H9 (cell line): ENCODE results near the gene SLMAP. TPM values are rescaled to one million over a fixed set of nuclear protein-coding genes. Genes with fewer than 3 reads are reported as not detected.

ENCODE experiments used
- DNase-seq: peaks from one replicate; pipeline ENCODE4 v3.0.0-alpha.2; 2017
- H2AFZ ChIP-seq: one replicate; pipeline ENCODE4 v1.6.1; 2013; ENCODE audit warnings: mild to moderate bottlenecking, low read length, control low read depth, moderate library complexity
- H2AK5ac ChIP-seq: 2 replicates; pipeline ENCODE4 v1.6.1; 2013; ENCODE audit warnings: low read length, control low read depth, mixed read lengths; ENCODE audit not compliant: insufficient read length
- H2BK120ac ChIP-seq: one replicate; pipeline ENCODE4 v1.6.1; 2013; ENCODE audit warnings: low read depth, mild to moderate bottlenecking, low read length, control low read depth, inconsistent platforms; ENCODE audit not compliant: poor library complexity, severe bottlenecking
- H2BK12ac ChIP-seq: 2 replicates; pipeline ENCODE4 v1.6.1; 2013; ENCODE audit warnings: low read length, control low read depth, mixed read lengths, low read depth; ENCODE audit not compliant: insufficient read length
- H2BK15ac ChIP-seq: 2 replicates; pipeline ENCODE4 v1.6.1; 2013; ENCODE audit warnings: low read depth, low read length, control low read depth
- H2BK20ac ChIP-seq: one replicate; pipeline ENCODE4 v1.6.1; 2013; ENCODE audit warnings: low read depth, mild to moderate bottlenecking, low read length, control low read depth, inconsistent platforms; ENCODE audit not compliant: poor library complexity, severe bottlenecking
- H2BK5ac ChIP-seq: 2 replicates; pipeline ENCODE4 v1.6.1; 2013; ENCODE audit warnings: low read length, control low read depth, mixed read lengths; ENCODE audit not compliant: insufficient read length
- H3K14ac ChIP-seq: 2 replicates; pipeline ENCODE4 v1.6.1; 2013; ENCODE audit warnings: low read length, control low read depth; ENCODE audit not compliant: insufficient read depth
- H3K18ac ChIP-seq: 2 replicates; pipeline ENCODE4 v1.6.1; 2013; ENCODE audit warnings: low read depth, mild to moderate bottlenecking, mixed read lengths, low read length, control low read depth; ENCODE audit not compliant: insufficient read length
- H3K23ac ChIP-seq: 2 replicates; pipeline ENCODE4 v1.6.1; 2013; ENCODE audit warnings: low read length, control low read depth, mixed read lengths, low read depth; ENCODE audit not compliant: insufficient read length
- H3K23me2 ChIP-seq: 2 replicates; pipeline ENCODE4 v1.6.1; 2013; ENCODE audit warnings: low read depth, mild to moderate bottlenecking, mixed read lengths, low read length, control low read depth; ENCODE audit not compliant: insufficient read length, poor library complexity, severe bottlenecking
- H3K27ac ChIP-seq: 2 replicates; pipeline ENCODE4 v1.5.1; 2013; ENCODE audit warnings: low read length, control low read depth, mixed read lengths, low read depth; ENCODE audit not compliant: insufficient read length
- H3K27me3 ChIP-seq: 2 replicates; pipeline ENCODE4 v1.6.1; 2013; ENCODE audit warnings: low read length, control low read depth, inconsistent platforms; ENCODE audit not compliant: insufficient read depth
- H3K4ac ChIP-seq: 2 replicates; pipeline ENCODE4 v1.6.1; 2013; ENCODE audit warnings: low read depth, mild to moderate bottlenecking, control low read depth, inconsistent platforms, low read length, moderate library complexity
- H3K4me1 ChIP-seq: 2 replicates; pipeline ENCODE4 v1.6.1; 2013; ENCODE audit warnings: low read length, control low read depth, inconsistent platforms; ENCODE audit not compliant: insufficient read depth
- H3K4me2 ChIP-seq: 2 replicates; pipeline ENCODE4 v1.6.1; 2013; ENCODE audit warnings: low read length, control low read depth, mixed read lengths; ENCODE audit not compliant: insufficient read length, insufficient read depth
- H3K56ac ChIP-seq: 2 replicates; pipeline ENCODE4 v1.6.1; 2013; ENCODE audit warnings: low read depth, mild to moderate bottlenecking, mixed read lengths, low read length, control low read depth; ENCODE audit not compliant: insufficient read length
- H3K79me1 ChIP-seq: 2 replicates; pipeline ENCODE4 v1.6.1; 2013; ENCODE audit warnings: low read depth, mild to moderate bottlenecking, moderate library complexity, low read length, control low read depth, inconsistent platforms; ENCODE audit not compliant: insufficient read depth, poor library complexity, severe bottlenecking
- H3K79me2 ChIP-seq: 2 replicates; pipeline ENCODE4 v1.6.1; 2013; ENCODE audit warnings: low read length, control low read depth, inconsistent platforms; ENCODE audit not compliant: insufficient read depth
- H3K9ac ChIP-seq: 2 replicates; pipeline ENCODE4 v1.6.1; 2013; ENCODE audit warnings: low read length, control low read depth, mixed read lengths; ENCODE audit not compliant: insufficient read length; ENCODE audit errors: extremely low read depth
- H3K9me3 ChIP-seq: one replicate; pipeline ENCODE4 v1.6.1; 2013; ENCODE audit warnings: low read depth, low read length, inconsistent platforms; ENCODE audit not compliant: control insufficient read depth
- H3T11ph ChIP-seq: one replicate; pipeline ENCODE4 v1.6.1; 2013; ENCODE audit warnings: mild to moderate bottlenecking, low read length, control low read depth, inconsistent platforms
- H4K20me1 ChIP-seq: one replicate; pipeline ENCODE4 v1.6.1; 2013; ENCODE audit not compliant: control insufficient read depth, insufficient read length, insufficient read depth
- H4K5ac ChIP-seq: 2 replicates; pipeline ENCODE4 v1.6.1; 2013; ENCODE audit warnings: low read depth, mild to moderate bottlenecking, mixed read lengths, low read length, control low read depth; ENCODE audit not compliant: insufficient read length
- H4K8ac ChIP-seq: replicated peaks from 2 replicates; pipeline ENCODE4 v1.6.1; 2013; ENCODE audit warnings: low read length, control low read depth, mixed read lengths, low read depth; ENCODE audit not compliant: insufficient read length
- H4K91ac ChIP-seq: 2 replicates; pipeline ENCODE4 v1.6.1; 2013; ENCODE audit warnings: low read depth, mild to moderate bottlenecking, moderate library complexity, mixed read lengths, low read length, control low read depth; ENCODE audit not compliant: insufficient read length
- H3K27ac Mint-ChIP-seq, 3 experiments: 2 replicates in 2 of 3; 3 replicates in 1 of 3; pipeline ENCODE4 v1.8.0; 2020 to 2021; ENCODE audit warnings: mixed read lengths in 3 of 3, mild to moderate bottlenecking in 1 of 3, moderate library complexity in 1 of 3
- H3K27me3 Mint-ChIP-seq: 2 replicates; pipeline ENCODE4 v1.8.0; 2021; ENCODE audit warnings: low read depth, mild to moderate bottlenecking, moderate library complexity, mixed read lengths
- H3K36me3 Mint-ChIP-seq, 3 experiments: 2 replicates in 2 of 3; 3 replicates in 1 of 3; pipeline ENCODE4 v1.8.0; 2020 to 2021; ENCODE audit warnings: low read depth in 3 of 3, mixed read lengths in 3 of 3; ENCODE audit not compliant: insufficient read depth in 1 of 3
- H3K4me1 Mint-ChIP-seq, 2 experiments: 2 replicates each; pipeline ENCODE4 v1.8.0; 2020; ENCODE audit warnings: mixed read lengths in 2 of 2
- H3K4me3 Mint-ChIP-seq, 2 experiments: 2 replicates in 1 of 2; 3 replicates in 1 of 2; pipeline ENCODE4 v1.8.0; 2020 to 2021; ENCODE audit warnings: mild to moderate bottlenecking in 2 of 2, mixed read lengths in 2 of 2, moderate library complexity in 1 of 2
- H3K9me3 Mint-ChIP-seq, 2 experiments: 2 replicates in 1 of 2; 3 replicates in 1 of 2; pipeline ENCODE4 v1.8.0; 2020; ENCODE audit warnings: mild to moderate bottlenecking in 2 of 2, mixed read lengths in 2 of 2, moderate library complexity in 1 of 2
- total RNA-seq: library from RNA; stranded (reverse); gene quantifications from 2 replicates; pipeline ENCODE4 v1.2.1, GENCODE V29; 2021
- TF ChIP-seq, protein P1 (sequence below): fragments of 200-600 bp; sonication (generic); conservative IDR thresholded peaks from 3 replicates; pipeline ENCODE4 v1.8.0; 2021; ENCODE audit warnings: antibody characterized with exemption, mild to moderate bottlenecking

Gene SLMAP
- total RNA-seq, 1 experiment from 2014 or later, result 65.1 TPM

DNA sequence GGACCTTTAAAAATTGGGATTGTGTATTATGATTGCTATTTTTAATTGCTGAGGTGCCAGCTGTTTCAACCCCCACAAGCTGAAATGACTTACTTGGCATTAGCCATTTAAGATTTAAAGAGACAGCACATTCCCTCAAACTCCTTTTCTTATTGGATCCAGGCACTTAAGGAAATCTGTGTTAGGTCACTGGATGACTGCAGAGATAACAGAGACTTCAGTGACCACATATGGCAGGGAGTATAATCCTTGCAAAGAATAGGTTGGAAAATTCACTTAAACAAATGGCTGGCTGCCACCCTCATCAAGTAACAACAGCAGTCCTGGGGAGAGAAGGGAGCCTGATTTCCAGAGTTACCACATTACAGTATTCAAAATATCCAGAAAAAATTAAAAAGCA is 66.6 kb downstream of the SLMAP start:
- Histone ChIP-seq H3K4me1 (peaks cover 6% of the 10 kb centered on the region; the same call in 1 of the 2 replicates), H3K18ac (no peak overlapping the region), H4K91ac (no peak overlapping the region), H2BK15ac (no peak overlapping the region), H2BK120ac (no peak overlapping the region), H3K79me1 (peaks cover 4% of the 10 kb centered on the region), H3K27ac (no peak overlapping the region), H3K23ac (no peak overlapping the region), H2BK12ac (no peak overlapping the region), H3K14ac (no peak overlapping the region), H2AFZ (no peak overlapping the region), H4K20me1 (no peaks in the 10 kb centered on the region), H3K4ac (no peak overlapping the region), H3K9ac (no peak overlapping the region), H4K8ac (no peak overlapping the region), H3K4me2 (no peak overlapping the region), H3T11ph (no peak overlapping the region), H3K79me2 (peaks cover 6% of the 10 kb centered on the region; the same call in 1 of the 2 replicates), H3K9me3 (no peaks in the 10 kb centered on the region), H4K5ac (no peak overlapping the region), H2BK5ac (no peak overlapping the region), H3K56ac (no peak overlapping the region), H2BK20ac (no peak overlapping the region), H2AK5ac (no peak overlapping the region), H3K27me3 (no peaks in the 10 kb centered on the region), H3K23me2 (no peaks in the 10 kb centered on the region)
- DNase-seq, result no peak
- H3K4me3 Mint-ChIP-seq, result no peak overlapping the region
- no peak overlapping the region for H3K27ac Mint-ChIP-seq
- peaks cover 50 to 58% of the 10 kb centered on the region in 2 experiments for H3K4me1 Mint-ChIP-seq
- no peaks in the 10 kb centered on the region for H3K9me3 Mint-ChIP-seq
- H3K36me3 Mint-ChIP-seq, result peaks cover 0 to 3% (median 0%) of the 10 kb centered on the region in 3 experiments; a peak in 1 of 7 replicates
- no peaks in the 10 kb centered on the region for H3K27me3 Mint-ChIP-seq
- TF ChIP-seq, protein P1, sequence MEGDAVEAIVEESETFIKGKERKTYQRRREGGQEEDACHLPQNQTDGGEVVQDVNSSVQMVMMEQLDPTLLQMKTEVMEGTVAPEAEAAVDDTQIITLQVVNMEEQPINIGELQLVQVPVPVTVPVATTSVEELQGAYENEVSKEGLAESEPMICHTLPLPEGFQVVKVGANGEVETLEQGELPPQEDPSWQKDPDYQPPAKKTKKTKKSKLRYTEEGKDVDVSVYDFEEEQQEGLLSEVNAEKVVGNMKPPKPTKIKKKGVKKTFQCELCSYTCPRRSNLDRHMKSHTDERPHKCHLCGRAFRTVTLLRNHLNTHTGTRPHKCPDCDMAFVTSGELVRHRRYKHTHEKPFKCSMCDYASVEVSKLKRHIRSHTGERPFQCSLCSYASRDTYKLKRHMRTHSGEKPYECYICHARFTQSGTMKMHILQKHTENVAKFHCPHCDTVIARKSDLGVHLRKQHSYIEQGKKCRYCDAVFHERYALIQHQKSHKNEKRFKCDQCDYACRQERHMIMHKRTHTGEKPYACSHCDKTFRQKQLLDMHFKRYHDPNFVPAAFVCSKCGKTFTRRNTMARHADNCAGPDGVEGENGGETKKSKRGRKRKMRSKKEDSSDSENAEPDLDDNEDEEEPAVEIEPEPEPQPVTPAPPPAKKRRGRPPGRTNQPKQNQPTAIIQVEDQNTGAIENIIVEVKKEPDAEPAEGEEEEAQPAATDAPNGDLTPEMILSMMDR, result no peak
